GM18498 (cell line): Measurements from ENCODE around the gene DOCK4.

Experiments
- ATAC-seq: cut with Tn5 transposase; IDR thresholded peaks from one replicate; pipeline ENCODE4 v1.9.1; 2021; ENCODE audit warnings: mild to moderate bottlenecking, moderate library complexity; ENCODE audit not compliant: unreplicated experiment

DOCK4 gene

DNA sequence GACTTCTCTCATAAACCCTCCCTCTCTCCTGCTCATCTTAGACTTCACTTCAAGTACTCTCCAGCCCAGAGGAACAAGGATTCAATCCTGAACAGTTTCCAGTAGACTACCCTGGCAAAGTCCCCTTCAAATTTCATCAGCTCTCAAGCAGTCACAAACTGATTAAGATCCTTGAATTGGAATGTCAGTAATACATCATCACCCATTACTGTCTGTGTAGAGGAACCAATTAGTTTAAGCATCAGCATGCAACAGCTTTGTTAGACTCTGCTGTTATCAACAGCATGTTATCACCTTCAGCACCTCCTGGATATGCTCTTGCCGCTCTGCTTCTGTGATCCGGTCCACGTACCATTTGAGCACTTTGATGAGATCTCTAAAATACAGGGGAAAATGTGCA lies 336.9 kb downstream of the DOCK4 start:
- ATAC-seq = no peak

DNA sequence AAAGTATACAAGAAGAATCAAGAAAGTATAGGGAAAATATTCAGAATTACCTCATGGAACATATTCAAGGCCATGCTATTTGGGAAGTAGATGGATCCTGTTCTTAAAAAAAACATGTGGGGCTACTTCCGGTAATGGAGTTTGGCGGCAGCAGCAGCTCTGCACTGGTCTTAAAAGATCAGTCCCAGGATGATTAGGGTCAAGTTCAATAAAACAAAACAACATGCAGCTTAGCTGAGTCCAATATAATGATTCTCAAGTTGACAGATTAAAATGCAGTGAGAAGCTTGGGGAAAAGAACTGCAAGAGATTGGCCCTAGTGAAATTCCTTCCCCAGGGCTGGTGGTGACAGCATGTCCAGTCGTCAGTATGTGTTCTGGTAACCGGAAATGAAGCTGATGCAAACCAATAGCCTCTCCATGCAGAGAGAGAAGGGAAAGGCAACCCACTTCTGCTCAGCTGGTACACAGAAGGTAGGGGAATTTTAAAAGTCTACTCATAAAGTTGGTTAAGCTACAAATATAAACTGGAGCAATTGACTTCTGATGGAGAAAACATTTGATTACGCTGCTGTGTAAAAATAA lies 338.8 kb downstream of the DOCK4 start:
- no peak for ATAC-seq

DNA sequence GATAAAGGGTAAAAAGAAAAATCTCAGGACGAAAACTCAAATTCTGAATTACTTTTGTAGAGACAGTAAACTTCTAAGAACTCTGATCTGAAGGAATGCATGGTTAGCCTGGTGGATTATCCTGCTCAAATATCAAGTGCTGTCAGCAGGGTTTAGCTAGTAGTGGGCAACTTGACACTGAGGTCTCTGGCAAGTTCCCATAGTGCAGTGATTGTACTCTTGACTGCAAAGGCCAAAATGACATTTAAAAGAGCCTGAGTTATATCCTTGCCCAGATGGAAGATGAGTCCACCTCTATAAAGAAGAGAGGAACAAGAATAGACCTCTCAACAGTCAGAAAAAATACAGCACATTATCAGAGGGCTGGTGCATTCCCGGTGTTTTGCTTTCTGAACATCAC lies 339.4 kb downstream of the DOCK4 start:
- no peak for ATAC-seq

DNA sequence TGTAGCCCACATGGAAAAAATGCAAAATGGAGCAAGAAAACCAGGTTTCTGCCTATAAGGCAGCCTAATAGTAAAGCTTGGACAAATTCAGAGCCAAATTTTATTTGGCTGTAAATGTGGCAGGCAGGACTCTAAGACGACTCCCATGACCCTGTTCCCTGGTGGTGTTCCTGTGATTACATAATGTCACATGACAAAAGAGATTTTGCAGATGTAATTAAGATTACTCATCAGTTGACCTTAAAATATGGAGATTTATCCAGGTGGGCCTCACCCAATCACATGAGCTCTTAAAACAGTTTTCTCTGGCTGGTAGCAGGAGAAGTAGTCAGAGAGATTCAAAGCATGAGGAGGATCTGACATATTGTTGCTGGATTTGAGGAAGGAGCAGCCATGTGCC lies 340.8 kb downstream of the DOCK4 start:
- ATAC-seq = no peak

DNA sequence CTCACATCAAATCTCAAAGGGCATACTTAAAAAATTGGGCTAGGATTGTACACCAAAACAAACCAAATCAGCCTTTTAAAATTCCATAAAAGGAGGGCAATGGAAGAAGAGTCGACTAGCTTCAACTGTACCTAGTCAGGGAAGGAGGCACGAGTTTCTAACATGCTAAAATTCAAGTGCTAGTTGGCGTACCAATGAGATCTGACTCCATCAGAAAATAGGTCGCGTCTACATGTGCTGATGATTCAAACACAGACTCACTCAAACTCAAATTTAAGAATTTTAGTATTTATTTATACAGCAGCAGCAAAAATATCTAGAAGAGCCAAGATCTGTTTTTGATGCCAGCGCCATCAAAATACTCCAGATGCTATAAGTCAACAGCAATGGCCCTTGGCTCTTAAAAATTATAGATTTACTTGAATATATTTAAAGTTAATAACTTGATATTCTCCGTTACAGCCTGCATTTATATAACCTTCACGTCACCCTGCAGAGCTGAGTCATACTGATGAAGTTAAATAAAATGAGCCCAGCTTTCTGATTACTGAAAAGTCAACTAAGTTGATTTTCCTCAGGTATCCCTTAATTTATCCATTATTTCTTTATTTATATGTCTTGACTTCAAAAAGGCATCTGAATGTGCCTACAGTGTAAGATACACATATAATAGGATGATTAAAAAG lies 341.8 kb downstream of the DOCK4 start:
- no peak for ATAC-seq

DNA sequence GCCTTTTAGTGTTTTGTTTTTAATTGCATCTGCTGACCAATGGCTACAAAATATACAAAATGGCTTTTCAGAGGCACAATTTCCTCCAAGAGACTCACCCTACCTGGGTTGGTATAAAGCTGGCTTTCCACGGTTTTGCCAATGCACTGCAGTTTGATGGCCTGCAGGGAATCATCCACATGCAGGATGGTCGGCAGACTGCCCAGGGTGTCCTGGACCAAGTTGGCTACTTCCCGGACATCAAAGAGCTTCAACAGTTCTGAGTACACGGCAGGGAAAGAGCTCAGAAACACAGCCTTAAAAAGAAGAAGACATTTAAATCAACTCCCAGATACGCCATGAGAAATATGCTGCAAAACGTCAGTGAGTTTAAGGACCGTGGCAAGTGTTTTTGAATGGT lies 342.9 kb downstream of the DOCK4 start:
- ATAC-seq = no peak

DNA sequence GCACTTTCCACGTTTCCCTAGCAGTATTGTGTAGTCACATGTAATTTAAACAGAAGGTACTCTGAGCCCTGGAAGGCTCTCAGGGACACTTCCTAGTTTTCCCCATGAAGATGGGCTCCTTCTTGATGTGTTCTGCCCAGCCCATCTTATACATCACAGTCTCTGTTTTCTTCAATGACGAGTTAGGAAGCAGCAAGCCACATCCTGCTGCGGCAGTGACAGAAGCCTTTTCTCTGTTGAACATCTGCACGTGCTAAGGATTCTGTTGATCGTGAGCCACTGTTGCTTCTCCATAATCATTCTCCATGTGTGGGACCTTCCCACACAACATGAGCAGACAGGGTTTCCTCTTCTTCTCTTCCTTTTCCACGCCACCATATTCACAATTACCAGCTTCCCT lies 346.0 kb downstream of the DOCK4 start:
- no peak for ATAC-seq

DNA sequence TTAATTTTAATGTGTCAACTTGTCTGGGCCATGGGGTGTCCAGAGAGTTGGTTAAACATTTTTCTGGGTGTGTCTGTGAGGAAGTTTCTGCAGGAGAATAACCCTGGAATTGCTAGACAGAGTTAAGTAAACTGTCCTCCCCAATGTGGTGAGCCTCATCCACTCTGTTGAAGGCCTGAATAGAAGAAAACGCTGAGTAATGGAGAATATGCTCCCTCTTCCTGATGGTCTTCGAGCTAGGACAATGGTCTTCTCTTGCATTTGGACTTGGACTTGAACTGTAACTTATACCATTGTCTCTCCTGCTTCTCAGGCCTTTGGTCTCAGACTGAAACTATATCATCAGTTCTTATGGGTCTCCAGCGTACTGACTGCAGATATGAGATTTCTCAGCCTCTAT lies 347.9 kb downstream of the DOCK4 start:
- ATAC-seq = no peak

DNA sequence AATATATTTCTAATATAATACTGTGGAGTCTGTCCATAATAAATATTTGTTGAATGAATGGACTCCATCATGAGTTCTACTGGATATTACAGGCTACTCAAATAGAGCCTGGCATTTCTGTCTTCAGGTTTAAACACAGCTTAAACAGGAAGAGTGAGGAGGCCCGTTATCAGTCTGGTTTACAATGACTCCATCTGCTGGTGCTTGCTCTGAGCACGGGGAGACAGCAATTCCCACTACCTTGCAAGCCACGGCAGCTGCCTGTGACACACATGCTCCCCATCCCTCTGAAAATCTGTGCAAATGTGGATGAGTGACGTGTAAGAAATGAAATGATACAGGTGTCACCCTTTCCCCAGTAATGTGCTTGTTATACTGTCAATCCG lies 350.4 kb downstream of the DOCK4 start:
- no peak for ATAC-seq

DNA sequence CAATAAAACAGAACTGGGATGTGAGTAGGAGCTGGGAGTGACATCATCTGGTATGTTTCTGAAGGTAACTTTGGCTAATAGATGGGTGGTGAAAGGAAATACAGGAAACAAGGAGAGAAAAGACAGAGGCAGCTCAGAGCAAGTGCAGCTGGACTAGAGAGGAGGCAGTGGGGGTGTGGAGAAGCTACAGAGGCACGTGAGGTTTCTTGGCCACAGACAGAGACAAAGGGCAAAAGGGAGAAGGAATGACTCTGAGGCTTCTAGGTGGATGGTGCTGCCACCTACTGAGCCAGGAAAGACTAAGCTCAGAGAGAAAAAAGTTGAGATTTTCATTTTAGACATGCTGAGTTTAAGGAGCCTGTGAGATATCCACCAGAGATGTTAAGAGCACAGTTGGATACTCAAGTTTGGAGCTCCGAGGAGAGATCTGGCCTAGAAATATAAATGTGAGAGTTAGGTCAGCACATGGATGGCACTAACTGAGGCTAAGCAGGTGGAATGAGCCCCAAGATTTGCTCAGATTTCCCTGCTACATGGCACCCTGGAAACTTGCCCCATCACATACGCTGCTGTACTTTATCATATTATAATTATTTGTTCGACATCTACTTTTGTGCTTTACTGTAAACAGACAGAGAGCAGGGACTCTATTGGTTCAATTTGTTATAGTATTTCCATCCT lies 350.9 kb downstream of the DOCK4 start:
- peak; percentile 87 for ATAC-seq

DNA sequence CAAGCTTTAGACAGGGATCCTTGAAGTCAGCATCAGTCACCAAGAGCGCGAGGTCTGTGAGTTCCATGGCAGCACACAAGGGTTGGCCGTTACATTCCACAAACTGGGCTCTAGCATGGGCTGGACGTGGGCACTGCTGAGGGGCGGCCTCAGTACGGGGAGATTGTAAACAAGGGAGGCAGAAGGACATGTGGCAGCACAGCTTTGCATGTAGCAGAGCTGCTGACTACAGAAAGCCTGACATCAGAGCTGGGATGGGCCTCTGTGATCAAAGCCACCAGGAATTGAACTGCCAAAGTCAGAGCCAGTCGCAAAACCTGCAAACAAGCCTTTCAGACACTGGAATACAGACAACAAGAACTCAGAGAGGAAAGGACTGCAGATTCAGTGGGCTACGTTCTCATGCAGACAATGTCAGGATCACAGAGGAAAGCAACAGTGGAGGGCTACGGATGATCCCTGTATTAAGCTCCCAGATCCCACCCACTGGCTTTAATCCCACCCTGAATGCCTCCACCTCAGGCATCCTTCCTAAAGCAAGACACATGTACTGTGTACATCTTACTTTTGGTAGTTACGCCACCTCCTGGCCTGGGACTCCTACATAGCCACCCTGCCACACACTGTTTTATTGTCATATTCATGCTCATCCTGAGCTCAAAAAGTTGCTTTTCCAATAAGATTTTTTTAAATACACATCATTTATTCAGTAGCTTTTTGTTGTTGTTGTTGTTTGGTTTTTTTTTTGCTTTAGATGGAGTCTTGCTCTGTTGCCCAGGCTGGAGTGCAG lies 352.8 kb downstream of the DOCK4 start:
- ATAC-seq = no peak

DNA sequence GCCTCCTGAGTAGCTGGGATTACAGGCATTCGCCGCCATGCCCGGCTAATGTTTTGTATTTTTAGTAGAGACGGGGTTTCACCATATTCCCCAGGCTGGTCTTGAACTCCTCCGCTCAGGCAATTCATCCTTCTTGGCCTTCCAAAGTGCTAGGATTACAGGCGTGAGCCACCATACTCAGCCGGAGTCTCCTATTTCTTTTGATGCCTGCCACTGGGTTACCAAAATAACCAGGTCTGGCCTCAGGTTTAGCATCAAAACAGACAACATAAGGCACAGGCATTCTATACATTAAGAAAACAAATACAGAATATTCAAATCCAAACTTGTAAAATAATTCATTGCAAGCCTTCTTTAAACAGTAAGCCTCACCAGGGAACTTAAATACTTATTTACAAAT lies 354.1 kb downstream of the DOCK4 start:
- ATAC-seq = no peak

DNA sequence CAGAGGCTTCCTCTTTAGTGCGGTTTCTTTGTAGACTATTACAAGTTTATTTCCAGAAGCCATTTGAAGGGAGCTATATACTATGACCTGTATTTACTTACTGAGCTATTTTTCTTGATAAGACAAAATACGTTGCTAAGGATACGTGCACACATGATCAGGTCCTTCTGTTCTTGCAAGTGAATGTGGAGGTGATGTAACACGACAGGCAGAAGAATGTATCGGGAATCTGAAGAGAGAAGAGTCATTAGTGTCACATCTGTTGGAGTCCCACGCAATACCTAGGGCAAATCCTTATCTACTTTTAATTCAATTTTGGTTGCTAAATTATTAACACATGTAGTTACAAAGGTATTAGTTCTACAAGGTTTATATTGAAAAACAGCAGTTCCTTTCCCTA lies 359.3 kb downstream of the DOCK4 start:
- ATAC-seq = no peak

DNA sequence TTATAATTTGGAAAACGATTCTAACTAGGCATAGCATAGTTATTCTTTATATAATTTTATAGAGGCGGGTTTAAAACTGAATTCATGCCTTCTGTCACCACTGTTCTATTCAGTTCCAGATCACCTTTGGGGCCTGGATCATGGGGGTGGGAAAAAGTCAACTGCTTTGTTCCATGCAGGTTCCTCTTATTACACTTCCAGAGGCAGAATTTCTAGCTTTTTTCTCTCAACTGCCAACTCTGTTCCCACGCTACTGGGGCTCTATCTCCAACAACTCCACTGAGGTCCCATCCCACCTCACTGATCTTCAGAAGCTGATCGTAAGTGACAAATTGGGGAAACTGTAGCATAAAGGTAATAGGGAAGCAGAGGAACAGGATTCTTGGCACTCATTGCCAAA lies 360.3 kb downstream of the DOCK4 start:
- ATAC-seq = no peak

DNA sequence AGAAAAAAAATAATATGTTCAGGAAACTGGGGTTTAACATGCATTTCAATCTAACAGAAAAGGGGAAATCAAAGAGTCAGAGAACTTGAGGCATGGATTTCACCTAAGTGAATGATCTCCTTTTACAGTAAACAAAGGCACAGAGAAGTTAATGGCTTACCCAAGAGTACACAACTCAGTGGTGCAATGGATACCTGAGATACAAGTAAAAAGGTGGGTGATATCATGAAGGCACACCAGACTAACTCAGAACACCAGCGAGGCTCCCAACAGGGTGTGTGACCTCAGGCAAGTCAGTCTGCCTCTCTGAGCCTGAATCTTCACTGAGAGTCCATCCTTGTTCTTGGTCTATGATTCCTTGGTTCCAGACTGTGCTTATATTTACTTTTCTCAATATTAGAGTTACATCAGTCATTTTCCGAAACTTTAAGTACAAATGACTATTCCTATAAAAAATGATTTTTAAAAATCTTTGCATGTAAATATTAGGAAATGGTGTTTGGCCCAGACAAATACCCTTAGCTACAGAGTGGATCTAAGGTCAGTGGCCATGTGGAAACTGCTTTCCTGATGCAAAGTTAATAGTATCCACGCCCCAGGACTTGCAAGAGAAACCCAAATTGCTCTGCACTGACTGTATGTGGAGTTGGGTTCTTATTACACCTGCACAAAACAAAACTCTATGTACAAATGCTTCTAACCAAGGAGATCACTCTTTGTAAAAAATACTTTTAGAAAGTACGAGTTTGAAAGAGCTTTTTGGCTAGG lies 361.1 kb downstream of the DOCK4 start:
- no peak for ATAC-seq

DNA sequence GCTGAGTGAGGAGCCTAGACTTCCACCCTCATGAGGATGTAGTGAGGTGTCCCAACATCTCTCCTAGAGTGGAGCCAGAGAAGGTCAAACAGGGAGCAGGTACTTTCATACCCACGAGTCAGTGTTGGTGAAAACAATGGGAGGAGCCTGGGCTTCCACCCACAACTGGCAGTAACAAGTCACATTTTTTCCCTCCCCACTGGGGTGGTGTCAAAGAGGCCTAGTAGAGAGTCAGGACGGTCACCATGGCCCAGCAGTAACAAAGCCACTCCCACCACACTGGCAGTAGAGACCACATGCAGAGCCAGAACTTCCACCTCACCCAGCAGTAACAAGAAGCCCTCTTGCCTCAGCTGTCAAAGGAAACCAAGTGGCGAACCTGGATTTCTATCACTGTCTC lies 363.7 kb downstream of the DOCK4 start:
- ATAC-seq = no peak

DNA sequence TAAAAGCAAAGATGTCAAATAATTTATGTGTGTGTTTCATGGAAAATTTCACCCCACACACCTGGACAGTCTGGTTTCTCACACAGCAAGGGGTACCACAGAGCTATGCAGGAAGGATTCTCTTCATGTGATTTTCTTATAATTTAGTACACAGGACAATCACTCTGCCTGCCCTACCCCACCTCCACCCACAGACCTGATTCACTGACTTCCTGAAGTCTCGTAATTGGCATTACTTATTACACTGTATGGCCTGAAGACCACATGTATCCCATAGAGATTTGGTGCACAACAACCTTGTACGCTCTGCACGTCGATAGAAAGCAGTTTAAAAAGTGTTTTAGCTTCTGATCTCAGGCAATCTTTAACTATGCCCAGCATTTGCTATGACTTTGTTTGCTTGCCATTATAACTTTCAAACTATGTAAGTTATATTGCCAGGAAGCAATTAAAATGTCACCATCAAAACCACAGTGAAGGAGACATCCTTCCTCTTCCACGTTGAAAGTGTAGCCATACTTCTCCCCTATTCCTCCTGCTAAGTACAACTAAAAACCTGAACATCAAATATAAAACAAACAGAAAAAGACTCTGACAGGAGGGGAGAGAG lies 364.5 kb downstream of the DOCK4 start:
- ATAC-seq = no peak

DNA sequence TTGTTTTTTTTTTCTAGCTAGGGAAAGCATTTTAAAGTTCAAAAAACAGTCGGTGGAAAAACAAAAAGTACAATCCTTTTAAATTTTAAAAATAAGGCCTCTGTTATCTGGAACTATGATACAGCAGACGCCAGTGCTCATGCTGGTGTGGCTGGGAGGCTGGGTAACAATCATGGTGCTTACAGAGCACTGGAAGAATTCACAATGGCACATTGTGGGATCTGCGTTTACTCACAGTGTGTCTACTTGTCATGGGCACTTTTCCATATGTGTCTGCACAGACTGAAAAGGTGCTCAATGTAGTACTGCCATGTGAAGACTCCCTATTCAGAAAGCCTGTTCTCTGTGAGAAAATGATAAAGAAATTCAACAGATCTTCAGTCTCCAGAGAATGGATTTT lies 365.7 kb downstream of the DOCK4 start:
- ATAC-seq = no peak

DNA sequence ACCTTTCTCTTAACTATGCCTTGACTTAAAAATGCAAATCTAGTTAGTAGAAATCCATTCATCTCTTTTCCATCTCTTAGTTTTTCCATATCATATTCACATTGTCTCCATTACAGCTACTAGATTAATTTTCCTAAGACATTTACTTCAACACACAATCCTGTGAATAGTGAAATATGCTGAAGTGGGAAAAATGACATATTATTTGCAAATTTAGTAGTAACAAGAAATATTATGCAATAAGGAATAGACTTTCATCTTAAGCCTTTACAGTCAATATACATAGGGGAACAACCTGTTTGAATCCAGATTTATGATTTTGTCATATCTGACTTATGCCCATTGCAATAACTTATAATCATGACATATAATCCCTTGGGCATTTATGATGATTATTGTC lies 366.9 kb downstream of the DOCK4 start:
- no peak for ATAC-seq

DNA sequence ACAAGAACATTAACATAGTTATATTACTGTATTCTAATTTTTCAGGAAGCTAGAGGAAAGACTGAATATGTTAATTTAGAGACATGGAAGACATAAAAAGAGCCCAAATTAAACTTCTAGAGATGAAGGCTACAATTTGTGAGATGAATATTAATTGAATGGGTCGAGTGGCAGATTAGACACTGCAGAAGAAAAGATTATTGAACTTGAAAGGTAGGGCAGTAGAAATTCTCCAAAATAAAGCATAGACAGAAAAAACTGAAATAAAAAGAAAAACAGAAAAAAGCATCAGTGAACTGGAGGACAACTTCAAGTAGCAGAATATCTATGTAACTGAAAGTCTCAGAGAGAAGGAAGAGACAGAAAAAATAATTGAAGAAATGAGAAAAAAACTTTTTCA lies 369.6 kb downstream of the DOCK4 start:
- no peak for ATAC-seq

DNA sequence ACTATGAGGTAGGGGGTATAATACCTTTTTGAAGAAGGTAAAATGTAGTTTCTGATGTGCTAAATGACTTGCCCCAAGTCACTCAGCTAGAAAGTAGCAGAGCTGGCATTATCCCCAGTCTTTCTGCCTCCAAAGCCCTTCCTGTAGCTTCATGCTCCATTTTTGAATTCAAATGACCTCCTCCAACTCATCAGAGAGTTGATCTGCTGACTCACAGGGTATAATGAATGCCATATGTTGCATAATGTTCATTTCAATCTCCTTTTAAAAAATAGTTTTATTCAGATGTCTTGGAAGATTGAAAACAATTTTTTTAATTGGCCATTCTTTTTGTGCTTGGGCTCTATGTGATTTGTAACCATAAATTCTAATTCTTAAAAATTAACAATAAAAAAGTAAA lies 371.1 kb downstream of the DOCK4 start:
- no peak for ATAC-seq
